K562 (cell line): ENCODE results near the gene NUBP2. TPM values are rescaled to one million over a fixed set of nuclear protein-coding genes. Genes with fewer than 3 reads are reported as not detected.

Experiments used
- FOXJ2 ChIP-seq: fragments of 200-800 bp; sonication (Bioruptor generic); IDR thresholded peaks from 2 replicates; pipeline ENCODE4 v1.6.1; 2016; ENCODE audit warnings: missing genetic modification characterization, missing compliant biosample characterization
- GABPA ChIP-seq: fragments of 200-800 bp; sonication (Bioruptor generic); conservative IDR thresholded peaks from 2 replicates; pipeline ENCODE4 v1.6.1; 2016; ENCODE audit warnings: low read depth, missing genetic modification characterization, missing compliant biosample characterization
- GABPB1 ChIP-seq: sonication (generic); formaldehyde crosslinking; IDR thresholded peaks from 2 replicates; pipeline ENCODE4 v1.8.0; 2022; ENCODE audit warnings: mild to moderate bottlenecking, missing genetic modification reagents
- KDM5B ChIP-seq: fragments of 200-600 bp; sonication (generic); IDR thresholded peaks from 2 replicates; pipeline ENCODE4 v1.6.1; 2012; ENCODE audit warnings: low read depth, mild to moderate bottlenecking, moderate library complexity, low read length, control low read depth, inconsistent platforms; ENCODE audit not compliant: insufficient replicate concordance
- NRF1 ChIP-seq, 2 experiments: fragments of 450-650 bp; IDR thresholded peaks in 1 of 2; conservative IDR thresholded peaks in 1 of 2; 2 replicates each; pipeline ENCODE4 v1.6.1; 2014; ENCODE audit warnings: mild to moderate bottlenecking in 2 of 2
- POLR2A ChIP-seq: fragments of 450-650 bp; conservative IDR thresholded peaks from 2 replicates; pipeline ENCODE4 v1.6.1; 2016
- TAF1 ChIP-seq: IDR thresholded peaks from 2 replicates; pipeline ENCODE4 v1.6.1; 2011; ENCODE audit warnings: mild to moderate bottlenecking, low read length, moderate library complexity; ENCODE audit not compliant: insufficient read depth, control insufficient read depth, severe bottlenecking; ENCODE audit errors: extremely low read depth
- polyA plus RNA-seq, 8 experiments: library from polyadenylated mRNA; depleted of rRNA in 4 of 8; stranded (reverse) in 5 of 8; unstranded in 3 of 8; fragments of >200 nt; fragmentation: Nextera tagmentation in 2 of 8; fragmentation: Illumina TruSeq in 1 of 8; extraction: Ambion mirVana in 2 of 8; extraction: Trizol in 1 of 8; gene quantifications; 2 replicates each; pipeline versions ENCODE4 v1.2.1 to v1.2.3, GENCODE V29; 2011 to 2014; ENCODE audit warnings: inconsistent platforms in 1 of 8, missing spikeins in 1 of 8
- total RNA-seq, 7 experiments: library from RNA; depleted of rRNA in 6 of 7; stranded (reverse); fragments of >200 nt in 6 of 7; fragmentation: Illumina TruSeq in 2 of 7; extraction: Trizol in 2 of 7; gene quantifications; 2 replicates each; pipeline versions ENCODE4 v1.2.1 to v1.2.3, GENCODE V29; 2011 to 2021; ENCODE audit warnings: low replicate concordance in 1 of 7
- TF ChIP-seq, protein P1 (sequence below), 2 experiments: fragments of 450-650 bp in 1 of 2; sonication (generic) in 1 of 2; formaldehyde crosslinking in 1 of 2; IDR thresholded peaks; 2 replicates each; pipeline versions ENCODE4 v1.7.1 to v1.9.0; 2016 to 2022; ENCODE audit warnings: inconsistent platforms in 1 of 2, mild to moderate bottlenecking in 1 of 2, missing genetic modification reagents in 1 of 2
- TF ChIP-seq, protein P2 (sequence below): fragments of 450-650 bp; conservative IDR thresholded peaks from 2 replicates; pipeline ENCODE4 v1.6.1; 2016; ENCODE audit warnings: missing genetic modification characterization, low read depth, mild to moderate bottlenecking, missing compliant biosample characterization, moderate library complexity
- TF ChIP-seq, protein P3 (sequence below): fragments of 150-350 bp; IDR thresholded peaks from 2 replicates; pipeline ENCODE4 v1.6.1; 2014; ENCODE audit warnings: low read depth, mild to moderate bottlenecking, low read length, borderline replicate concordance

The NUBP2 gene
- total and polyA plus RNA-seq, 9 of the 15 experiments (the other 6 are each of a cell fraction or from before 2014, with no cell fraction given) = 1.8 to 115 (median 24.0) TPM

DNA sequence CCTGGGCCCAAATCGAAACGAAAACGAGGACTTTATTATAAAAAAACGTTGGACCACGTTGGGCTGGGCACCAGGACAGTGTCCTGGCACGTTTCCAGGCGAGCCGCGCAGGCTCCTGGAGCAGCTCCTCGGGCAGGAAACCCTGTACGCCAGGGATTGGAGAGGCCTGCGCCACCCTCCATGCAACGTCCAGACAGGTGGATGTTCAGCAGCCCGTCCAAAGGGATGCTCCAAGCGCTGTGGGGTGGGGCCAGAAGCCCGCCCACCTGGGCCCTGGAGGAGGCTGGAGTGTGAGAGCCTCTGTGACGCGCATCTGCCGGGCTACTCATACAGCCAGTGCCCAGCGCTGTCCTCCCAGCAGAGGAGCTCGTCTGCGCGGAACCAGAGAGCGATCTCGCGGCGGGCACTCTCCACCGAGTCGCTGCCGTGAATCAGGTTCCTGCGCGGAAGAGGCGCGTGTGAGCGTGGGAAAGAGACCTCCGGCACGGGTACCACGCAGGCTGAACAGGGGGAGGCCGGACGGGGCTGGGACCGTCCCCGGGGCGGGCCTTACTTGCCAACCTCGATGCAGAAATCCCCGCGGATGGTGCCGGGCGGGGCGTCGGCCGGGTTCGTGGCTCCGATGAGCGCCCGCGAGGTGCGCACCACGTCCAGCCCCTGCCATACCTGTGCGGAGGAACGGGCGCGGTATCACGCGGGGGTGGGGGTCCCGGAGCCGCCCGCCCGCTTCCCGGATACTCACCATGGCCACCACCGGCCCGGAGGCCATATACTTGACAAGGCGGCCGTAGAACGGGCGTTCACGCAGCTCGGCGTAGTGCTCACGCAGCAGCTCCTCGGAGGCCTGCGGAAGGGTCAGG, 12.2 kb upstream of the NUBP2 start (continued):
- TF ChIP-seq, protein P1, sequence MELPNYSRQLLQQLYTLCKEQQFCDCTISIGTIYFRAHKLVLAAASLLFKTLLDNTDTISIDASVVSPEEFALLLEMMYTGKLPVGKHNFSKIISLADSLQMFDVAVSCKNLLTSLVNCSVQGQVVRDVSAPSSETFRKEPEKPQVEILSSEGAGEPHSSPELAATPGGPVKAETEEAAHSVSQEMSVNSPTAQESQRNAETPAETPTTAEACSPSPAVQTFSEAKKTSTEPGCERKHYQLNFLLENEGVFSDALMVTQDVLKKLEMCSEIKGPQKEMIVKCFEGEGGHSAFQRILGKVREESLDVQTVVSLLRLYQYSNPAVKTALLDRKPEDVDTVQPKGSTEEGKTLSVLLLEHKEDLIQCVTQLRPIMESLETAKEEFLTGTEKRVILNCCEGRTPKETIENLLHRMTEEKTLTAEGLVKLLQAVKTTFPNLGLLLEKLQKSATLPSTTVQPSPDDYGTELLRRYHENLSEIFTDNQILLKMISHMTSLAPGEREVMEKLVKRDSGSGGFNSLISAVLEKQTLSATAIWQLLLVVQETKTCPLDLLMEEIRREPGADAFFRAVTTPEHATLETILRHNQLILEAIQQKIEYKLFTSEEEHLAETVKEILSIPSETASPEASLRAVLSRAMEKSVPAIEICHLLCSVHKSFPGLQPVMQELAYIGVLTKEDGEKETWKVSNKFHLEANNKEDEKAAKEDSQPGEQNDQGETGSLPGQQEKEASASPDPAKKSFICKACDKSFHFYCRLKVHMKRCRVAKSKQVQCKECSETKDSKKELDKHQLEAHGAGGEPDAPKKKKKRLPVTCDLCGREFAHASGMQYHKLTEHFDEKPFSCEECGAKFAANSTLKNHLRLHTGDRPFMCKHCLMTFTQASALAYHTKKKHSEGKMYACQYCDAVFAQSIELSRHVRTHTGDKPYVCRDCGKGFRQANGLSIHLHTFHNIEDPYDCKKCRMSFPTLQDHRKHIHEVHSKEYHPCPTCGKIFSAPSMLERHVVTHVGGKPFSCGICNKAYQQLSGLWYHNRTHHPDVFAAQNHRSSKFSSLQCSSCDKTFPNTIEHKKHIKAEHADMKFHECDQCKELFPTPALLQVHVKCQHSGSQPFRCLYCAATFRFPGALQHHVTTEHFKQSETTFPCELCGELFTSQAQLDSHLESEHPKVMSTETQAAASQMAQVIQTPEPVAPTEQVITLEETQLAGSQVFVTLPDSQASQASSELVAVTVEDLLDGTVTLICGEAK (IDR thresholded peaks at IDR 0.05) = no peak
- TF ChIP-seq, protein P1 (CRISPR knock-in tag; IDR thresholded peaks at IDR 0.05) = no peak
- no peak for TF ChIP-seq GABPA (tag)
- TF ChIP-seq, protein P2, sequence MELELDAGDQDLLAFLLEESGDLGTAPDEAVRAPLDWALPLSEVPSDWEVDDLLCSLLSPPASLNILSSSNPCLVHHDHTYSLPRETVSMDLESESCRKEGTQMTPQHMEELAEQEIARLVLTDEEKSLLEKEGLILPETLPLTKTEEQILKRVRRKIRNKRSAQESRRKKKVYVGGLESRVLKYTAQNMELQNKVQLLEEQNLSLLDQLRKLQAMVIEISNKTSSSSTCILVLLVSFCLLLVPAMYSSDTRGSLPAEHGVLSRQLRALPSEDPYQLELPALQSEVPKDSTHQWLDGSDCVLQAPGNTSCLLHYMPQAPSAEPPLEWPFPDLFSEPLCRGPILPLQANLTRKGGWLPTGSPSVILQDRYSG (tag) = no peak
- peak; percentile 63 for TF ChIP-seq POLR2A
- peak; percentile 5 to 27; a peak in 2 of 4 replicates for TF ChIP-seq NRF1 (conservative IDR thresholded peaks at IDR 0.05 in 1 of 2, IDR thresholded peaks at IDR 0.05 in 1 of 2)
- no peak for TF ChIP-seq TAF1
- TF ChIP-seq, protein P3, sequence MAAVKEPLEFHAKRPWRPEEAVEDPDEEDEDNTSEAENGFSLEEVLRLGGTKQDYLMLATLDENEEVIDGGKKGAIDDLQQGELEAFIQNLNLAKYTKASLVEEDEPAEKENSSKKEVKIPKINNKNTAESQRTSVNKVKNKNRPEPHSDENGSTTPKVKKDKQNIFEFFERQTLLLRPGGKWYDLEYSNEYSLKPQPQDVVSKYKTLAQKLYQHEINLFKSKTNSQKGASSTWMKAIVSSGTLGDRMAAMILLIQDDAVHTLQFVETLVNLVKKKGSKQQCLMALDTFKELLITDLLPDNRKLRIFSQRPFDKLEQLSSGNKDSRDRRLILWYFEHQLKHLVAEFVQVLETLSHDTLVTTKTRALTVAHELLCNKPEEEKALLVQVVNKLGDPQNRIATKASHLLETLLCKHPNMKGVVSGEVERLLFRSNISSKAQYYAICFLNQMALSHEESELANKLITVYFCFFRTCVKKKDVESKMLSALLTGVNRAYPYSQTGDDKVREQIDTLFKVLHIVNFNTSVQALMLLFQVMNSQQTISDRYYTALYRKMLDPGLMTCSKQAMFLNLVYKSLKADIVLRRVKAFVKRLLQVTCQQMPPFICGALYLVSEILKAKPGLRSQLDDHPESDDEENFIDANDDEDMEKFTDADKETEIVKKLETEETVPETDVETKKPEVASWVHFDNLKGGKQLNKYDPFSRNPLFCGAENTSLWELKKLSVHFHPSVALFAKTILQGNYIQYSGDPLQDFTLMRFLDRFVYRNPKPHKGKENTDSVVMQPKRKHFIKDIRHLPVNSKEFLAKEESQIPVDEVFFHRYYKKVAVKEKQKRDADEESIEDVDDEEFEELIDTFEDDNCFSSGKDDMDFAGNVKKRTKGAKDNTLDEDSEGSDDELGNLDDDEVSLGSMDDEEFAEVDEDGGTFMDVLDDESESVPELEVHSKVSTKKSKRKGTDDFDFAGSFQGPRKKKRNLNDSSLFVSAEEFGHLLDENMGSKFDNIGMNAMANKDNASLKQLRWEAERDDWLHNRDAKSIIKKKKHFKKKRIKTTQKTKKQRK = no peak
- peak; percentile 28 for TF ChIP-seq KDM5B
- no peak for TF ChIP-seq FOXJ2 (tag)
- TF ChIP-seq GABPB1 (CRISPR knock-in tag) = peak; percentile 58; the same call in 1 of the 2 replicates
